OCI-LY7 (cell line): ENCODE results near the gene NAPA.

Experiments used
- CTCF ChIP-seq: fragments of 200-600 bp; sonication (generic); conservative IDR thresholded peaks from 2 replicates; pipeline ENCODE4 v1.5.1; 2014; ENCODE audit warnings: mild to moderate bottlenecking, antibody characterized with exemption, low read length, moderate library complexity, mixed read lengths
- EZH2phosphoT487 ChIP-seq: fragments of 200-600 bp; sonication (generic); IDR thresholded peaks from 2 replicates; pipeline ENCODE4 v1.6.1; 2018; ENCODE audit warnings: low read depth, borderline replicate concordance, mild to moderate bottlenecking, mixed run types, antibody characterized with exemption, low read length, moderate library complexity, mixed read lengths

- TF ChIP-seq CTCF (no peak), EZH2phosphoT487 (no peak)
Observed at GRCh38 chr19:47541518-47541917, 26.7 kb upstream of the NAPA start.
